Mucosa of rectum (tissue), 2 donors: ENCODE results near the gene GNL3L.
"Not testable (repeated sequence)": the region's sequence is repeated elsewhere in the genome, so short reads cannot be mapped to it uniquely, and the experiment has no call there.

ENCODE experiments used
- H3K27ac ChIP-seq, 2 donors: one replicate each; pipeline ENCODE4 v1.7.0; 2013; ENCODE audit warnings: inconsistent platforms in 2 of 2, low read depth in 2 of 2, low read length in 2 of 2
- H3K27me3 ChIP-seq, 2 donors: one replicate each; pipeline ENCODE4 v1.7.0; 2013; ENCODE audit warnings: low read length in 2 of 2; ENCODE audit not compliant: control insufficient read depth in 2 of 2, insufficient read depth in 2 of 2
- H3K36me3 ChIP-seq, 2 donors: one replicate each; pipeline ENCODE4 v1.7.0; 2013; ENCODE audit warnings: low read length in 2 of 2; ENCODE audit not compliant: control insufficient read depth in 2 of 2, insufficient read depth in 2 of 2
- H3K4me1 ChIP-seq, 2 donors: one replicate each; pipeline ENCODE4 v1.7.0; 2013; ENCODE audit warnings: low read length in 2 of 2, mild to moderate bottlenecking in 1 of 2; ENCODE audit not compliant: control insufficient read depth in 2 of 2, insufficient read depth in 2 of 2
- H3K4me3 ChIP-seq, 2 donors: one replicate each; pipeline ENCODE4 v1.7.0; 2013; ENCODE audit warnings: low read length in 2 of 2
- H3K9ac ChIP-seq, 2 donors: one replicate each; pipeline ENCODE4 v1.7.0; 2013; ENCODE audit warnings: low read length in 2 of 2, low read depth in 1 of 2, mild to moderate bottlenecking in 1 of 2
- H3K9me3 ChIP-seq, 2 donors: one replicate each; pipeline ENCODE4 v1.7.0; 2013; ENCODE audit warnings: low read length in 2 of 2; ENCODE audit not compliant: control insufficient read depth in 2 of 2
- donor health status: healthy.
- donor health status: Normal muscosa, but diverticular disease.

Gene GNL3L

GRCh38 chrX:54495814-54496516, 34.1 kb upstream of the GNL3L start, which contains the start of gene FGD1:
Gene FGD1 (minus strand): TSS chrX:54496234. CDS start chrX:54495432, 802 bp downstream.
- Histone ChIP-seq H3K9ac (peak within 1 kb of the TSS in 1 of 2 donors; percentile 59), H3K27ac (peak within 1 kb of the TSS in 1 of 2 donors; percentile 38), H3K27me3 (peaks cover 0 to 6% of the 10 kb centered on the region in 2 donors), H3K9me3 (no peaks in the 10 kb centered on the region), H3K4me3 (peak within 1 kb of the TSS; percentile 56 to 62), H3K4me1 (no peaks in the 10 kb centered on the region), H3K36me3 (no peaks in the 10 kb centered on the region)

- H3K27me3 ChIP-seq, result peaks cover 0 to 6% of the 10 kb centered on the region in 2 donors
- H3K4me1 ChIP-seq, result no peaks in the 10 kb centered on the region
- H3K4me3 ChIP-seq, result peak overlapping the region; percentile 19 to 52
- H3K27ac ChIP-seq, result peak overlapping the region in 1 of 2 donors; percentile 38
- H3K36me3 ChIP-seq, result no peaks in the 10 kb centered on the region
- H3K9me3 ChIP-seq, result no peaks in the 10 kb centered on the region
- no peak overlapping the region for H3K9ac ChIP-seq
These were observed 33.5 kb upstream of the GNL3L start for GRCh38 chrX:54496517-54496852.

GRCh38 chrX:54496936-54497335, 33.1 kb upstream of the GNL3L start:
- Histone ChIP-seq H3K36me3 (no peaks in the 10 kb centered on the region), H3K27ac (no peak overlapping the region), H3K9me3 (no peaks in the 10 kb centered on the region), H3K4me3 (no peak overlapping the region), H3K27me3 (peaks cover 0 to 6% of the 10 kb centered on the region in 2 donors), H3K9ac (no peak overlapping the region), H3K4me1 (no peaks in the 10 kb centered on the region)

GRCh38 chrX:54509400-54509799, 20.6 kb upstream of the GNL3L start:
- no peak overlapping the region for H3K27ac ChIP-seq
- H3K36me3 ChIP-seq, result no peaks in the 10 kb centered on the region
- H3K27me3 ChIP-seq, result no peaks in the 10 kb centered on the region
- no peak overlapping the region for H3K4me3 ChIP-seq
- no peak overlapping the region for H3K9ac ChIP-seq
- no peaks in the 10 kb centered on the region for H3K4me1 ChIP-seq
- H3K9me3 ChIP-seq, result no peaks in the 10 kb centered on the region

- H3K36me3 ChIP-seq, result no peaks in the 10 kb centered on the region
- H3K9me3 ChIP-seq, result no peaks in the 10 kb centered on the region
- peak overlapping the region; percentile 74 to 83 for H3K4me3 ChIP-seq
- no peak overlapping the region for H3K9ac ChIP-seq
- H3K27ac ChIP-seq, result peak overlapping the region in 1 of 2 donors; percentile 74
- H3K27me3 ChIP-seq, result no peaks in the 10 kb centered on the region
- peaks cover 3 to 6% of the 10 kb centered on the region in 2 donors for H3K4me1 ChIP-seq
These were observed 868 bp upstream of the GNL3L start for GRCh38 chrX:54529151-54529550.

GRCh38 chrX:54530357-54530900, 410 bp downstream of the GNL3L start:
- Histone ChIP-seq H3K36me3 (no peaks in the 10 kb centered on the region), H3K4me3 (peak overlapping the region; percentile 77 to 97)

GRCh38 chrX:54534271-54534670, 4.3 kb downstream of the GNL3L start:
- Histone ChIP-seq H3K9ac (no peak overlapping the region), H3K4me1 (peaks cover 3 to 5% of the 10 kb centered on the region in 2 donors), H3K36me3 (peaks cover 5 to 15% of the 10 kb centered on the region in 2 donors), H3K27ac (no peak overlapping the region), H3K27me3 (no peaks in the 10 kb centered on the region), H3K4me3 (no peak overlapping the region), H3K9me3 (no peaks in the 10 kb centered on the region)

More at GRCh38 chrX:54530357-54530900, 410 bp downstream of the GNL3L start:
- peak overlapping the region; percentile 75 for H3K27ac ChIP-seq
- no peaks in the 10 kb centered on the region for H3K27me3 ChIP-seq
- no peaks in the 10 kb centered on the region for H3K9me3 ChIP-seq
- peaks cover 3 to 6% of the 10 kb centered on the region in 2 donors for H3K4me1 ChIP-seq
- H3K9ac ChIP-seq, result peak overlapping the region; percentile 83 to 84

- Histone ChIP-seq H3K4me3 (no peak overlapping the region), H3K27ac (no peak overlapping the region), H3K4me1 (no peaks in the 10 kb centered on the region), H3K36me3 (peaks cover 30 to 48% of the 10 kb centered on the region in 2 donors), H3K9ac (no peak overlapping the region), H3K9me3 (no peaks in the 10 kb centered on the region), H3K27me3 (no peaks in the 10 kb centered on the region)
These were observed 10.3 kb downstream of the GNL3L start for GRCh38 chrX:54540289-54540688.

GRCh38 chrX:54542239-54542638, 12.2 kb downstream of the GNL3L start:
- H3K27me3 ChIP-seq, H3K27ac ChIP-seq, H3K9me3 ChIP-seq, H3K4me1 ChIP-seq, H3K4me3 ChIP-seq, H3K9ac ChIP-seq: not testable (repeated sequence)
- peaks cover 33 to 49% of the 10 kb centered on the region in 2 donors for H3K36me3 ChIP-seq

GRCh38 chrX:54550821-54551220, 20.8 kb downstream of the GNL3L start:
- Histone ChIP-seq H3K27me3 (no peaks in the 10 kb centered on the region), H3K36me3 (peaks cover 25 to 46% of the 10 kb centered on the region in 2 donors), H3K9ac (no peak overlapping the region), H3K9me3 (no peaks in the 10 kb centered on the region), H3K4me3 (no peak overlapping the region), H3K27ac (no peak overlapping the region), H3K4me1 (no peaks in the 10 kb centered on the region)
